K562 (cell line): ENCODE measurements around the gene IQCK. TPM values are rescaled to one million over a fixed set of nuclear protein-coding genes. Genes with fewer than 3 reads are reported as not detected.

ENCODE experiments used
- ATAC-seq: fragments of 200-7000 bp; cut with Tn5 transposase; 3 replicates; pipeline ENCODE4 v1.9.1; 2020; ENCODE audit warnings: moderate library complexity
- BruUV-seq: library from RNA; stranded (reverse); fragments of 400-500 nt; replicated peaks from 2 replicates; lab custom pipeline; 2021; lab: Mats Ljungman, UMichigan
- CTCF ChIA-PET: fragments of 300-600 bp; formaldehyde crosslinking; extraction: SDS; loops from one replicate; lab custom pipeline; 2021; ENCODE audit warnings: low intra/inter-chr PET ratio; lab: Yijun Ruan, JAX
- POLR2A ChIA-PET: fragments of 300-600, 350-650 bp; sonication (Branson Sonifier 250); formaldehyde crosslinking; extraction: SDS; loops from one replicate; lab custom pipeline; 2021; ENCODE audit warnings: antibody characterized with exemption, inconsistent platforms; lab: Yijun Ruan, JAX
- DNase-seq, 4 experiments: peaks; one replicate each; pipeline versions ENCODE4 v3.0.0 to v3.0.0-alpha.2; 2011 to 2018; ENCODE audit warnings: low spot score in 3 of 4, mixed read lengths in 3 of 4; ENCODE audit errors: extremely low read depth in 1 of 4
- FAIRE-seq: peaks from 2 replicates; lab custom pipeline; 2011; peaks lifted over from hg19 to GRCh38; lab: Jason Lieb, UNC
- H2AFZ ChIP-seq: 2 replicates; pipeline ENCODE4 v1.6.0; 2011; ENCODE audit warnings: low read depth, low read length, control low read depth, inconsistent platforms
- H3K27ac ChIP-seq: fragments of 200-600 bp; 3 replicates; pipeline ENCODE4 v1.8.0; 2011; ENCODE audit warnings: low read depth, mild to moderate bottlenecking, control low read depth, inconsistent platforms, low read length, moderate library complexity, mixed read lengths; ENCODE audit errors: extremely low read depth
- H3K27me3 ChIP-seq, 2 experiments: fragments of 300-600 bp in 1 of 2; 2 replicates in 1 of 2; 3 replicates in 1 of 2; pipeline versions ENCODE4 v1.6.0 to v1.8.0; 2011; ENCODE audit warnings: inconsistent platforms in 2 of 2, low read length in 2 of 2, mild to moderate bottlenecking in 1 of 2, mixed read lengths in 1 of 2, moderate library complexity in 1 of 2; ENCODE audit not compliant: control insufficient read depth in 2 of 2, insufficient read depth in 2 of 2
- H3K36me3 ChIP-seq: fragments of 300-600 bp; 3 replicates; pipeline ENCODE4 v1.8.0; 2011; ENCODE audit warnings: mild to moderate bottlenecking, low read length, inconsistent platforms; ENCODE audit not compliant: control insufficient read depth, insufficient read depth
- H3K4me1 ChIP-seq, 2 experiments: fragments of 200-600 bp in 1 of 2; replicated peaks in 1 of 2; 2 replicates in 1 of 2; 3 replicates in 1 of 2; pipeline versions ENCODE4 v1.5.1 to v1.8.0; 2011; ENCODE audit warnings: inconsistent platforms in 2 of 2, low read length in 2 of 2, mild to moderate bottlenecking in 1 of 2, mixed read lengths in 1 of 2, moderate library complexity in 1 of 2; ENCODE audit not compliant: control insufficient read depth in 2 of 2, insufficient read depth in 2 of 2
- H3K4me2 ChIP-seq: 2 replicates; pipeline ENCODE4 v1.6.1; 2011; ENCODE audit warnings: low read length, control low read depth, inconsistent platforms, mixed read lengths; ENCODE audit not compliant: insufficient read depth
- H3K4me3 ChIP-seq: fragments of 200-600 bp; sonication (generic), shearing (Covaris generic); 2 replicates; pipeline ENCODE4 v1.5.1; 2016; ENCODE audit warnings: control low read depth, inconsistent platforms
- H3K79me2 ChIP-seq: fragments of 200-600 bp; 3 replicates; pipeline ENCODE4 v1.8.0; 2011; ENCODE audit warnings: low read length, inconsistent platforms; ENCODE audit not compliant: control insufficient read depth, insufficient read depth
- H3K9ac ChIP-seq, 2 experiments: 2 replicates each; pipeline versions ENCODE4 v1.6.0 to v1.6.1; 2011; ENCODE audit warnings: low read depth in 2 of 2, low read length in 2 of 2, control low read depth in 1 of 2, inconsistent platforms in 1 of 2, mild to moderate bottlenecking in 1 of 2, mixed read lengths in 1 of 2; ENCODE audit not compliant: insufficient read depth in 1 of 2
- H3K9me1 ChIP-seq: one replicate; pipeline ENCODE4 v1.6.0; 2011; ENCODE audit warnings: inconsistent platforms, mild to moderate bottlenecking, low read length, moderate library complexity; ENCODE audit not compliant: control insufficient read depth, insufficient read depth
- H3K9me3 ChIP-seq: replicated peaks from 2 replicates; pipeline ENCODE4 v1.5.1; 2011; ENCODE audit warnings: low read depth, low read length, inconsistent platforms; ENCODE audit not compliant: control insufficient read depth, insufficient read depth
- H4K20me1 ChIP-seq: replicated peaks from 2 replicates; pipeline ENCODE4 v1.6.1; 2011; ENCODE audit warnings: low read length, inconsistent platforms, mixed read lengths; ENCODE audit not compliant: control insufficient read depth, insufficient read depth
- DDX20 ChIP-seq: fragments of 450-650 bp; IDR thresholded peaks from 2 replicates; pipeline ENCODE4 v1.6.1; 2016; ENCODE audit warnings: missing genetic modification characterization, low read depth, mild to moderate bottlenecking, missing compliant biosample characterization, moderate library complexity
- FOXP1 ChIP-seq: sonication (generic); formaldehyde crosslinking; IDR thresholded peaks from 2 replicates; pipeline ENCODE4 v1.8.0; 2022; ENCODE audit warnings: mild to moderate bottlenecking, missing genetic modification reagents
- MEIS2 ChIP-seq: fragments of 450-650 bp; IDR thresholded peaks from 2 replicates; pipeline ENCODE4 v1.6.1; 2014; ENCODE audit warnings: mild to moderate bottlenecking; ENCODE audit not compliant: partially characterized antibody
- NFXL1 ChIP-seq: fragments of 450-650 bp; formaldehyde crosslinking; IDR thresholded peaks from 2 replicates; pipeline ENCODE4 v1.4.0; 2021; ENCODE audit warnings: mild to moderate bottlenecking
- PHF8 ChIP-seq: fragments of 200-600 bp; sonication (generic); IDR thresholded peaks from 2 replicates; pipeline ENCODE4 v1.6.1; 2012; ENCODE audit warnings: mixed run types, mild to moderate bottlenecking, inconsistent platforms, low read length, moderate library complexity, borderline replicate concordance
- SP2 ChIP-seq: IDR thresholded peaks from 2 replicates; pipeline ENCODE4 v1.6.1; 2011; ENCODE audit warnings: mild to moderate bottlenecking, low read depth, low read length, moderate library complexity; ENCODE audit not compliant: poor library complexity, severe bottlenecking; ENCODE audit errors: extremely low read depth
- SRF ChIP-seq, 2 experiments: fragments of 250-450, 450-650 bp in 1 of 2; sonication (Bioruptor Pico) in 1 of 2; sonication (generic) in 1 of 2; formaldehyde crosslinking; IDR thresholded peaks; 2 replicates each; pipeline versions ENCODE4 v1.5.0 to v1.5.1; 2020 to 2022; ENCODE audit warnings: mild to moderate bottlenecking in 1 of 2, missing genetic modification reagents in 1 of 2
- TAF7 ChIP-seq: fragments of 450-650 bp; IDR thresholded peaks from 2 replicates; pipeline ENCODE4 v1.6.1; 2016; ENCODE audit warnings: missing genetic modification characterization, missing compliant biosample characterization
- TFAP4 ChIP-seq: sonication (generic); formaldehyde crosslinking; IDR thresholded peaks from 2 replicates; pipeline ENCODE4 v1.8.0; 2022; ENCODE audit warnings: missing genetic modification reagents, mild to moderate bottlenecking, moderate library complexity, borderline replicate concordance
- YBX1 ChIP-seq: fragments of 450-650 bp; IDR thresholded peaks from 2 replicates; pipeline ENCODE4 v1.7.1; 2016; ENCODE audit warnings: mild to moderate bottlenecking
- ZNF668 ChIP-seq: fragments of 250-450 bp; sonication (Bioruptor Pico); IDR thresholded peaks from 2 replicates; pipeline ENCODE4 v1.8.0; 2022; ENCODE audit warnings: mild to moderate bottlenecking, inconsistent platforms
- WGBS: fragments of 100-300 bp; shearing (Covaris generic); methylation state at CpG from one replicate; pipeline ENCODE4 v1.1.6; 2016; ENCODE audit warnings: low coverage, mixed read lengths; ENCODE audit not compliant: insufficient coverage; ENCODE audit errors: missing lambda C conversion rate; 5-methylcytosine and 5-hydroxymethylcytosine counted together
- in situ Hi-C: fragments of 300-500 bp; cut with MboI; formaldehyde crosslinking; loops from 4 replicates; pipeline ENCODE4 v1.15.0; 2018; ENCODE audit warnings: inconsistent platforms, mixed read lengths
- intact Hi-C: fragments of 100-400 bp; cut with micrococcal nuclease; formaldehyde crosslinking; loops from 2 replicates; pipeline ENCODE4 v1.14.2; 2022
- polyA plus RNA-seq, 8 experiments: library from polyadenylated mRNA; depleted of rRNA in 4 of 8; stranded (reverse) in 5 of 8; unstranded in 3 of 8; fragments of >200 nt; fragmentation: Nextera tagmentation in 2 of 8; fragmentation: Illumina TruSeq in 1 of 8; extraction: Ambion mirVana in 2 of 8; extraction: Trizol in 1 of 8; gene quantifications; 2 replicates each; pipeline versions ENCODE4 v1.2.1 to v1.2.3, GENCODE V29; 2011 to 2014; ENCODE audit warnings: inconsistent platforms in 1 of 8, missing spikeins in 1 of 8
- total RNA-seq, 7 experiments: library from RNA; depleted of rRNA in 6 of 7; stranded (reverse); fragments of >200 nt in 6 of 7; fragmentation: Illumina TruSeq in 2 of 7; extraction: Trizol in 2 of 7; gene quantifications; 2 replicates each; pipeline versions ENCODE4 v1.2.1 to v1.2.3, GENCODE V29; 2011 to 2021; ENCODE audit warnings: low replicate concordance in 1 of 7
- TF ChIP-seq, protein P1 (sequence below): sonication (generic); formaldehyde crosslinking; IDR thresholded peaks from 2 replicates; pipeline ENCODE4 v1.8.0; 2023; ENCODE audit warnings: missing genetic modification reagents, mild to moderate bottlenecking, borderline replicate concordance
- TF ChIP-seq, protein P2 (sequence below): conservative IDR thresholded peaks from 2 replicates; pipeline ENCODE4 v1.6.1; 2011; ENCODE audit warnings: low read depth, mild to moderate bottlenecking, low read length; ENCODE audit not compliant: control insufficient read depth
- TF ChIP-seq, protein P3 (sequence below): fragments of 250-450 bp; sonication (Bioruptor Pico); IDR thresholded peaks from 2 replicates; pipeline ENCODE4 v1.8.0; 2021; ENCODE audit warnings: moderate library complexity, mild to moderate bottlenecking, inconsistent platforms

The IQCK gene
- total and polyA plus RNA-seq, 9 of the 15 experiments (the other 6 are each of a cell fraction or from before 2014, with no cell fraction given) = 5.2 to 12.2 (median 7.3) TPM

GRCh38 chr16:19735074-19735867 is 17.2 kb downstream of the IQCK start:
- WGBS = 63% methylated on average over 9 of the region's 9 CpGs
- no TSS peak for BruUV-seq
- in situ Hi-C loops (no loop called here), intact Hi-C loops (no loop called here)
- ChIA-PET POLR2A (interaction anchor here (1.9 kb wide), 1 partner anchor 13 kb away, joined by 6 read pairs; no protein-coding TSS in a partner anchor), CTCF (no interaction called here)
- no peaks in the 10 kb centered on the region for H3K4me1 ChIP-seq
- no peak for FAIRE-seq
- H3K4me2 ChIP-seq = no peak overlapping the region
- H3K27me3 ChIP-seq = no peaks in the 10 kb centered on the region
- no peak overlapping the region for H3K4me3 ChIP-seq
- H2AFZ ChIP-seq = no peak overlapping the region
- no peaks in the 10 kb centered on the region for H3K79me2 ChIP-seq
- no peak for ATAC-seq
- H3K9me1 ChIP-seq = no peaks in the 10 kb centered on the region
- H3K9me3 ChIP-seq = no peaks in the 10 kb centered on the region
- H3K27ac ChIP-seq = no peak overlapping the region
- H4K20me1 ChIP-seq = no peaks in the 10 kb centered on the region
- DNase-seq = no peak
- H3K9ac ChIP-seq = no peak overlapping the region
- no peaks in the 10 kb centered on the region for H3K36me3 ChIP-seq
- no peak for TF ChIP-seq NFXL1 (CRISPR knock-in tag)
- TF ChIP-seq TFAP4 = no peak
- TF ChIP-seq TAF7 (tag) = no peak
- TF ChIP-seq YBX1 = no peak
- no peak for TF ChIP-seq MEIS2
- no peak for TF ChIP-seq DDX20 (tag)
- TF ChIP-seq, protein P1, sequence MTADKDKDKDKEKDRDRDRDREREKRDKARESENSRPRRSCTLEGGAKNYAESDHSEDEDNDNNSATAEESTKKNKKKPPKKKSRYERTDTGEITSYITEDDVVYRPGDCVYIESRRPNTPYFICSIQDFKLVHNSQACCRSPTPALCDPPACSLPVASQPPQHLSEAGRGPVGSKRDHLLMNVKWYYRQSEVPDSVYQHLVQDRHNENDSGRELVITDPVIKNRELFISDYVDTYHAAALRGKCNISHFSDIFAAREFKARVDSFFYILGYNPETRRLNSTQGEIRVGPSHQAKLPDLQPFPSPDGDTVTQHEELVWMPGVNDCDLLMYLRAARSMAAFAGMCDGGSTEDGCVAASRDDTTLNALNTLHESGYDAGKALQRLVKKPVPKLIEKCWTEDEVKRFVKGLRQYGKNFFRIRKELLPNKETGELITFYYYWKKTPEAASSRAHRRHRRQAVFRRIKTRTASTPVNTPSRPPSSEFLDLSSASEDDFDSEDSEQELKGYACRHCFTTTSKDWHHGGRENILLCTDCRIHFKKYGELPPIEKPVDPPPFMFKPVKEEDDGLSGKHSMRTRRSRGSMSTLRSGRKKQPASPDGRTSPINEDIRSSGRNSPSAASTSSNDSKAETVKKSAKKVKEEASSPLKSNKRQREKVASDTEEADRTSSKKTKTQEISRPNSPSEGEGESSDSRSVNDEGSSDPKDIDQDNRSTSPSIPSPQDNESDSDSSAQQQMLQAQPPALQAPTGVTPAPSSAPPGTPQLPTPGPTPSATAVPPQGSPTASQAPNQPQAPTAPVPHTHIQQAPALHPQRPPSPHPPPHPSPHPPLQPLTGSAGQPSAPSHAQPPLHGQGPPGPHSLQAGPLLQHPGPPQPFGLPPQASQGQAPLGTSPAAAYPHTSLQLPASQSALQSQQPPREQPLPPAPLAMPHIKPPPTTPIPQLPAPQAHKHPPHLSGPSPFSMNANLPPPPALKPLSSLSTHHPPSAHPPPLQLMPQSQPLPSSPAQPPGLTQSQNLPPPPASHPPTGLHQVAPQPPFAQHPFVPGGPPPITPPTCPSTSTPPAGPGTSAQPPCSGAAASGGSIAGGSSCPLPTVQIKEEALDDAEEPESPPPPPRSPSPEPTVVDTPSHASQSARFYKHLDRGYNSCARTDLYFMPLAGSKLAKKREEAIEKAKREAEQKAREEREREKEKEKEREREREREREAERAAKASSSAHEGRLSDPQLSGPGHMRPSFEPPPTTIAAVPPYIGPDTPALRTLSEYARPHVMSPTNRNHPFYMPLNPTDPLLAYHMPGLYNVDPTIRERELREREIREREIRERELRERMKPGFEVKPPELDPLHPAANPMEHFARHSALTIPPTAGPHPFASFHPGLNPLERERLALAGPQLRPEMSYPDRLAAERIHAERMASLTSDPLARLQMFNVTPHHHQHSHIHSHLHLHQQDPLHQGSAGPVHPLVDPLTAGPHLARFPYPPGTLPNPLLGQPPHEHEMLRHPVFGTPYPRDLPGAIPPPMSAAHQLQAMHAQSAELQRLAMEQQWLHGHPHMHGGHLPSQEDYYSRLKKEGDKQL = no peak
- TF ChIP-seq SRF (CRISPR knock-in tag; IDR thresholded peaks at IDR 0.05) = no peak
- no peak for TF ChIP-seq SP2
- TF ChIP-seq ZNF668 = no peak
- TF ChIP-seq, protein P2, sequence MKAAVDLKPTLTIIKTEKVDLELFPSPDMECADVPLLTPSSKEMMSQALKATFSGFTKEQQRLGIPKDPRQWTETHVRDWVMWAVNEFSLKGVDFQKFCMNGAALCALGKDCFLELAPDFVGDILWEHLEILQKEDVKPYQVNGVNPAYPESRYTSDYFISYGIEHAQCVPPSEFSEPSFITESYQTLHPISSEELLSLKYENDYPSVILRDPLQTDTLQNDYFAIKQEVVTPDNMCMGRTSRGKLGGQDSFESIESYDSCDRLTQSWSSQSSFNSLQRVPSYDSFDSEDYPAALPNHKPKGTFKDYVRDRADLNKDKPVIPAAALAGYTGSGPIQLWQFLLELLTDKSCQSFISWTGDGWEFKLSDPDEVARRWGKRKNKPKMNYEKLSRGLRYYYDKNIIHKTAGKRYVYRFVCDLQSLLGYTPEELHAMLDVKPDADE = no peak
- TF ChIP-seq, protein P3, sequence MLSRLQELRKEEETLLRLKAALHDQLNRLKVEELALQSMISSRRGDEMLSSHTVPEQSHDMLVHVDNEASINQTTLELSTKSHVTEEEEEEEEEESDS (CRISPR knock-in tag) = no peak
- no peak for TF ChIP-seq FOXP1
- TF ChIP-seq PHF8 = no peak
